ENCODE data around the gene MAPK10.

Gene MAPK10

GRCh38 chr4:86272669-86273068 lies 87.2 kb downstream of the MAPK10 start:
- no peak for TF ChIP-seq CTCF (IDR thresholded peaks at IDR 0.05; ENCODE audit: low read depth, low read length)
- no peaks in the 10 kb centered on the region for H3K36me3 ChIP-seq
- DNase-seq, result no peak
- no peak overlapping the region for H3K27ac ChIP-seq
- H3K27me3 ChIP-seq (ENCODE audit: insufficient read depth, low read depth, severe bottlenecking), result no peaks in the 10 kb centered on the region
- no peaks in the 10 kb centered on the region for H3K9me3 ChIP-seq (ENCODE audit: severe bottlenecking)
- H3K4me3 ChIP-seq (ENCODE audit: low read depth, low read length), result no peak overlapping the region

GRCh38 chr4:86271057-86271456 lies 88.8 kb downstream of the MAPK10 start:
- H3K27ac ChIP-seq, result no peak overlapping the region

GRCh38 chr4:86269354-86269753 lies 90.5 kb downstream of the MAPK10 start:
- no peak for DNase-seq
- no peak for TF ChIP-seq CTCF (IDR thresholded peaks at IDR 0.05; ENCODE audit: low read depth, low read length)
- no peak overlapping the region for H3K4me3 ChIP-seq (ENCODE audit: low read depth, low read length)
- H3K9me3 ChIP-seq (ENCODE audit: severe bottlenecking), result no peaks in the 10 kb centered on the region
- no peaks in the 10 kb centered on the region for H3K36me3 ChIP-seq
- no peaks in the 10 kb centered on the region for H3K27me3 ChIP-seq (ENCODE audit: insufficient read depth, low read depth, severe bottlenecking)
- no peak overlapping the region for H3K27ac ChIP-seq

More at GRCh38 chr4:86271057-86271456, 88.8 kb downstream of the MAPK10 start:
- no peak for DNase-seq
- H3K36me3 ChIP-seq, result no peaks in the 10 kb centered on the region
- H3K27me3 ChIP-seq (ENCODE audit: insufficient read depth, low read depth, severe bottlenecking), result no peaks in the 10 kb centered on the region
- no peak for TF ChIP-seq CTCF (IDR thresholded peaks at IDR 0.05; ENCODE audit: low read depth, low read length)
- H3K9me3 ChIP-seq (ENCODE audit: severe bottlenecking), result no peaks in the 10 kb centered on the region
- no peak overlapping the region for H3K4me3 ChIP-seq (ENCODE audit: low read depth, low read length)

GRCh38 chr4:86264241-86264640 lies 95.6 kb downstream of the MAPK10 start:
- Histone ChIP-seq H3K36me3 (no peaks in the 10 kb centered on the region), H3K27ac (no peak overlapping the region), H3K4me3 (ENCODE audit: low read depth, low read length) (no peak overlapping the region), H3K9me3 (ENCODE audit: severe bottlenecking) (no peaks in the 10 kb centered on the region), H3K27me3 (ENCODE audit: insufficient read depth, low read depth, severe bottlenecking) (no peaks in the 10 kb centered on the region)
- TF ChIP-seq CTCF (IDR thresholded peaks at IDR 0.05; ENCODE audit: low read depth, low read length), result no peak
- no peak for DNase-seq

GRCh38 chr4:86261636-86262035 lies 98.2 kb downstream of the MAPK10 start:
- Histone ChIP-seq H3K27me3 (ENCODE audit: insufficient read depth, low read depth, severe bottlenecking) (no peaks in the 10 kb centered on the region), H3K27ac (no peak overlapping the region), H3K4me3 (ENCODE audit: low read depth, low read length) (no peak overlapping the region), H3K36me3 (no peaks in the 10 kb centered on the region), H3K9me3 (ENCODE audit: severe bottlenecking) (no peaks in the 10 kb centered on the region)
- DNase-seq, result no peak
- no peak for TF ChIP-seq CTCF (IDR thresholded peaks at IDR 0.05; ENCODE audit: low read depth, low read length)

- Histone ChIP-seq H3K4me3 (ENCODE audit: low read depth, low read length) (no peak overlapping the region), H3K9me3 (ENCODE audit: severe bottlenecking) (no peaks in the 10 kb centered on the region), H3K27me3 (ENCODE audit: insufficient read depth, low read depth, severe bottlenecking) (no peaks in the 10 kb centered on the region), H3K36me3 (no peaks in the 10 kb centered on the region), H3K27ac (no peak overlapping the region)
- DNase-seq, result no peak
- TF ChIP-seq CTCF (IDR thresholded peaks at IDR 0.05; ENCODE audit: low read depth, low read length), result no peak
These were observed 103.8 kb downstream of the MAPK10 start for GRCh38 chr4:86256086-86256485.
